Loucy (cell line): Measurements from ENCODE around the gene ELL.

Experiments
- CTCF ChIP-seq: fragments of 200-600 bp; sonication (generic); conservative IDR thresholded peaks from 2 replicates; pipeline ENCODE4 v1.5.1; 2014; ENCODE audit warnings: mild to moderate bottlenecking, antibody characterized with exemption, low read length
- EZH2phosphoT487 ChIP-seq: fragments of 200-600 bp; IDR thresholded peaks from 2 replicates; pipeline ENCODE4 v1.6.1; 2018; ENCODE audit warnings: antibody characterized with exemption, mild to moderate bottlenecking, moderate library complexity, borderline replicate concordance

GRCh38 chr19:18518639-18519038 is 3.2 kb downstream of the ELL start:
- TF ChIP-seq CTCF (no peak), EZH2phosphoT487 (no peak)
